GM21717 (cell line): Measurements from ENCODE around the gene ARID1B.
"Not testable (repeated sequence)": the region's sequence is repeated elsewhere in the genome, so short reads cannot be mapped to it uniquely, and the experiment has no call there.

ENCODE experiments used
- ATAC-seq: cut with Tn5 transposase; IDR thresholded peaks from one replicate; pipeline ENCODE4 v1.9.1; 2021; ENCODE audit warnings: mild to moderate bottlenecking, moderate library complexity; ENCODE audit not compliant: unreplicated experiment

Gene ARID1B

GRCh38 chr6:156928972-156929371 is 151.8 kb downstream of the ARID1B start:
- no peak for ATAC-seq

- no peak for ATAC-seq
These were observed 154.1 kb downstream of the ARID1B start for GRCh38 chr6:156931283-156931682.

DNA sequence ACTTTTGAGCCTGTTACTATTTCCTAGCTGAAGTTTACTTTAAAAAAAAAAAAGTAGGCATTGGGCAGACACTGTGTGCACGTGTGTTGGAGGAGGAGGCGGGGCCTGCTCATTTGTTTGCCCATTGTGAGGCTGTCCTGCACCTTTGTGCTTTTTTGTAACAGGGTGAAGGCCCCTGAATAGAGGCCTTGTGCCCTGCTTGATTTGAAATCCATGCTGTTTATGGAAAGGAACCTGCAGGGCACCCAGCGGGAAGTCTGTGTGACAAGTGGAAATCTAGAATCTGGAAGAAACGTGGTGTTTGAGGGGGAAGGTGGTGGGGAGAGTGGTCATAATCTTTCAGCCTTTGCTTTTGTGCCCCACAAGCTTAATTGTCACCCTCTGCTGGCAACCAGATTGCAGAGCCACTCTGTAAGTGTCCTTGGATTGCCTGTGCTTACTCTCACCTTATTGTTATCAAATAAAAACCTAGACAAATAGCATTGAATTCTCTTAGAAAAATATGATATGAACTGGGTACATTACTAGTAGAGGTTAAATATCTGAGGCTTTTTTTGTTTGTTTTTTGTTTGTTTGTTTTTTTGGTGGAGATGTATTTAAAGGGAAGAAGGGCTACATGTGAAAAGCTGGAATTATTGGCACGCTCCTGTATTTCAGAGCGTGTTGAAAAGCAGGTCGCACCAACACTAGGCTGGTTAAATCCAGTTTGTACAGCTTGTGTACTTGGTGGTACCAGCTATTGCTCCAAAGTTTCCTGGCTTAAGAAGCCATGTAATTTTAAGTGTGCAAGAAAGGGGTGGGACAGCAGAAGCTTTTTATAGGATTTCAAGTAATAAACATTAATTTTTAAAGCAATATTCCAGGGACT is 156.3 kb downstream of the ARID1B start:
- no peak for ATAC-seq

- ATAC-seq, result no peak
These were observed 156.9 kb downstream of the ARID1B start for GRCh38 chr6:156934069-156934460.

GRCh38 chr6:156935000-156935399 is 157.8 kb downstream of the ARID1B start:
- ATAC-seq, result no peak

- no peak for ATAC-seq
These were observed 161.0 kb downstream of the ARID1B start for GRCh38 chr6:156938143-156938542.

DNA sequence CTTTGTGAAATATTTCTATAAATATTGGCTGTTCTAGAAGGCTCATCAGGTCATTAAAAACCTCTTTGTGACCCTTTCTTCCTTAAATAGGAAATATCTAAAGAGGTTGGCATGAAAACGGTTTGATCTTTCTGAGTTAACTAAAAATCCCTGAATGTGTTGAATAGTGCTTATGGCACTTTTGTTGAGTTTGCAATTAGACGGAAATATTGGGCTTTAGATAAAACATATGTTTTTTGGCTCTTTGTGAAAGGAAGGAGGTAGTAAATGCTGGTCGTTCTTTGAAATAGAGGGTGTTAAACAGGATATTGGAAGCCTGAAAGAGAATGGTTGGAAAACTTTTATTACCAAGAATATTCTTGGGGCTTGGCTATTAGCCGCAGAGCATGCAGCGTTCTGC is 163.0 kb downstream of the ARID1B start:
- no peak for ATAC-seq

GRCh38 chr6:156942266-156942665 is 165.1 kb downstream of the ARID1B start:
- no peak for ATAC-seq

DNA sequence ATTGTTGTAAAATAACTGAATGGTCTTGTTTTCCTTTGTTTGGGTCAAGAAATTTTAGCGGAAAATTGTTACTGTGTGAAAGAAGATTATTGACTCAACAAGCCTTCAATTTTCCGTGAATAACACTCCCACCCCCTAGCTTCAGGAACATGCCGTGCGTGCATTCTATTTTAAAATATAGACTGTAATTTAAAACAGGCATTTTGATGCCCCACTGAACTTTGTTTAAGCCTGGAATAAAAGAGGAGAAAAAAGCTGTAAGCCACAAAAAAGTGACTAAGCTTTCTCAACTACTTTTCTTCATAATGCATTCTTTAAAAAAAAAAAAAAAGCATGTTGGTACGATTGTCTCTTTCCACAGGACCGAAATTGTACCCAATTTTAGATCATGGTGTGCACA is 166.0 kb downstream of the ARID1B start:
- ATAC-seq, result no peak

DNA sequence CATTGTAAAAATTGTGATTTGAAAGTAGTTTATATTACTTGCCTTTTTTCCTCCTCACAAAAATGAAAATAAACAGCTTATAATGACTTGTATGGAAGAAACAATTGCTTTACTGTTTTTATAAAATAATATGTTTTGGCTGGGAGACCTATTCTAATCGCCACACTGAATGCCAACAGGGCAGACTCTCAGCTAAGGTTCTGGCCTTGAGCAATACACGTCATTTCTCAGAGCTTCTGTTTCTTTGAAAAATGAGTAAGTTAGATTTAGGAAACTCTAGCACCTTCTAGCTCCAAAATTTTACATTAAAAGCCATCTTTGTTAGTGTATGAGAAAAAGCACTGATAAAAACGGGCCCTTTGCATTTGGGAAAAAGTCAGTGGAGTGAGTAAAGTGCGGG is 166.6 kb downstream of the ARID1B start:
- no peak for ATAC-seq

DNA sequence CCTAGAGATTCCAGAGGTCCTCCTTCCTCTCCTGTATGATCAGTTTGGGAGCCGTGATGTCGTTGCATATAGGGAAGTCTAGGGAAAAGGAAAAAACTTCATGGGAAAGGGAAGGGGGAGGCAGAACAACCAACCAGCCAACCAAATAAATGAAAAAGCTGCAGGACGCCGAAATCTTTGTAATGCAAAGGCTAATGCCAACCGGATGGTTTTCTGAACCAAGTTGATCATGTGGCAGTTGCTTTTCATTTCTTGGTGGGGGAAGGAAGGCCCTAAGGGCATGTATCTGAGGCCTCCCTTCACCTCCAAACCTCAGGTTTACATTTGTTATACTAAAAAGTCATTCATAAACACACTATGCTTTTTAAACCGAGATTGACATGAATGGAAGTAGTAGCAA is 167.2 kb downstream of the ARID1B start:
- no peak for ATAC-seq

DNA sequence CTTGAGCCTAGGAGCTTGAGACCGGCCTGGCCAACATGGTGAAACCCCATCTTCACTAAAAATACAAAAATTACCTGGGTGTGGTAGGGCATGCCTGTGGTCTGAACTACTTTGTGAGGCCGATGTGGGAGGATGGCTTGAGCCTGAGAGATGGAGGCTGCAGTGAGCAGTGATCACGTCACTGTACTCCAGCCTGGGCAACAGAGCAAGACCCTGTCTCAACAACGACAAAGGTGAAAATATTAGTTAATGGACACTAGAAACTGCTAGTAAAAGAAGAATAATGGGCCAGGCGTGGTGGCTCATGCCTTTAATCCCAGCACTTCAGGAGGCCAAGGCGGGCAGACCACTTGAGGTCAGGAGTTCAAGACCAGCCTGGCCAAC is 168.6 kb downstream of the ARID1B start:
- ATAC-seq, result not testable (repeated sequence)

GRCh38 chr6:156946370-156946936 is 169.3 kb downstream of the ARID1B start:
- no peak for ATAC-seq

DNA sequence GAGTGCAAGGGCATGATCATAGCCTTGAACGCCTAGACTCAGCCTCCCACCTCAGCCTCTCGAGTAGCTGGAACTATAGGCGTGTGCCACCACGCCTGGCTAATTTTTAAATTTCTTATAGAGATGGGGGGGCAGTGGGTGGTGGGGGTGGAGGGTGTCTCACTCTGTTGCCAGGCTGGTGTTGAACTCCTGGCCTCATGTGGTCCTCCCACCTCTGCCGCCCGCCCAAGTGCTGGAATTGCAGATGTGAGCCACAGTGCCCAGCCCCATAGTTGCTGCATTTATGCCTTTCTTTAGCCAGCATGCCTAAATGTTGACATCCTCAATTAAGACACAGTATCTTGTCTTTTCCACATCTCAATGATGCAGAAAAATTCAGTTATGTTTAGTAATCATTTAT is 171.1 kb downstream of the ARID1B start:
- ATAC-seq, result no peak

DNA sequence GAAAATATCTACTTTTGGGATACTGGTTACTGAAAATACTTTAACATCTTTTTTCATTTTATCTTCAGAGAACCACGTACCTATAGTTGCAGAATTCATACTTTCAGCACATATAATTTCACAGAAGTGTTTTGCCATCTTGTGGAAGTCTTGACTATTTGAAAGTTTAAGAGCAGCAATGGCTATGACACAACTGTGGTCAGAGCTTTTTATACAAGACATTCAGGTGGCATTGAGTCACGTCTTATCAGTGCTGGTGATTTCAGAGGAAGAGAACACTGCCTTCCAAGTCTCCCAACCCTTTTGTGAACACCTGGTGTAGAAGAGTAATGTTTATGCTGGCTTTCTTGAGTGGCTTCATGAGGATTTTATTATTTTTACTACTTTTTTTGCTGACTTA is 171.6 kb downstream of the ARID1B start:
- ATAC-seq, result no peak

GRCh38 chr6:156949376-156949775 is 172.2 kb downstream of the ARID1B start:
- no peak for ATAC-seq

DNA sequence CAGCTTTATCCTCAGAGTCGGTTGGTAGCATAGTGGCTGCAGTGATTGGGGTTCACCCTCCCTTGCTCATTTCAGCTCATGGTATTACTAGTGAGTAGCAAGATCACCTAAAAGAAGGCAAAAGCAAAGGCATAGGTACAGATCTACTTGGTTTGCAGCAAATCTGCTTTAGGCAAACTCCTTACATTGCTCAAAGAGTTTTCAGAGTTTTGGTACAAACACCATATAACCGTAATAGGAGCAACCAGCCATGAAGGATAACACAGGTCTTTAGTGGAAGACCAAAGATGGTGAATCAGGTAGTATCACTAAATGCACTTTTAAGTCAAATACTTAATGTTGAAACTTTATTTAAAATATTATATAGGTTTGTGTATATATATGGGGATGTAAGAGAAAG is 172.9 kb downstream of the ARID1B start:
- ATAC-seq, result no peak

GRCh38 chr6:156950531-156950930 is 173.4 kb downstream of the ARID1B start:
- ATAC-seq, result no peak

DNA sequence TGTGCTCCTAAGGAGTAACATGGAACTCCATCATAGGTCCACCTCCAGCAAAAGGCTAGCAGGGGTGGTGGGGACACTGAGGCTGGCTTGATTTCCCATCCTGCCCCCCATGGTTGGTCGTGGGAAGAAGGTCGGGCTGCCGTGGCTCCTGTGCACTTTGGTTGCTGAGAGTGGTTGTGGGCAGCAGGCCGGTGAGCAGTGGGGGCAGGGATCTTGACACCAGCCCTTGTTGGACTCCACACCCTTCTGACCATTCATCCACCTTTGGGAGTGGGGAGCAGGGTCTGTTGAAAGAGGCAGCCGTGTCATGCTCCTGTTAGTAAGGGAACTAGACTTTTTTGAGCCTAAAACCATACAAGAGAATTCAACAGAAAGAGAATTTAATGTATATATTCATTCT is 175.2 kb downstream of the ARID1B start:
- no peak for ATAC-seq

GRCh38 chr6:156953127-156953478 is 175.9 kb downstream of the ARID1B start:
- ATAC-seq, result no peak

GRCh38 chr6:156953479-156954146 is 176.4 kb downstream of the ARID1B start:
- ATAC-seq, result no peak

- no peak for ATAC-seq
These were observed 177.0 kb downstream of the ARID1B start for GRCh38 chr6:156954191-156954590.
